ENCODE measurements around the gene MLH3.

Gene MLH3

DNA sequence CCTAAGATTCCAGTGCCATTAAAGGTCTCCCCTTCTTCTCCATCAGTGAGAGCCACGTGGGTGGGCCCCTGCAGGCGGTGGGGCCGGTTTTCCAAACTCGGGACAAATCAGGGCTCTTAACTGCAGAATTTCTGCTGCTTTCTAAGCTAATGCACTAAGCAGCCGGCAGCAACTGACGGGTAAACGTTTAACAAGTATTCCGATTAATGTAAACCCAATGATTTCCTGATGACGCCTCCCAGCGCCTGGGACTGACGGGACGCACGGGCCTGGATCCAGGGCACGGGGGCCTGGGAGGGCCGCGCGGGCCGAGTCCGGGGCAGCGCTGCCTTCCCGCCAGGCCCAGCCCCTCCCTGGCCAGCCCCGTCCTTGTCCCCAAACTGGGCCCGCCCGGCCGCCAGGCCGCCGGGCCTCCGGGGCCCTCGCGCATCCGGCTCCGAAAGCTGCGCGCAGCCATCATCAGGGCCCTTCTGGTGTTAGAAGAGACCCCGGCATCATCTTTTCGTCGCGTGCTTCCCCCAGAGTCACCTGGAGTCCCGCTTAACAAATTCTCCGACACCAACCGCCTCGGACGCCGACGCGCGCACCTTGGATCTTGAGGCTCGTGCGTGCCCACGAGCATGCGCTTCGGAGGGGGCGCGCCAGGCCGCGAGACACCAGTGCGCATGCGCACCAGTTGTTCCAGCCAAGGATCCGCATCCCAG is at the start of gene MLH3:
Gene MLH3 (minus strand): TSS at position 616 of the 704 bp plus-strand sequence. CDS start 1,812 bp downstream, outside the sequence.
- peak; percentile 99 for TF ChIP-seq ZFX (IDR thresholded peaks at IDR 0.05)
- TF ChIP-seq, protein P1, sequence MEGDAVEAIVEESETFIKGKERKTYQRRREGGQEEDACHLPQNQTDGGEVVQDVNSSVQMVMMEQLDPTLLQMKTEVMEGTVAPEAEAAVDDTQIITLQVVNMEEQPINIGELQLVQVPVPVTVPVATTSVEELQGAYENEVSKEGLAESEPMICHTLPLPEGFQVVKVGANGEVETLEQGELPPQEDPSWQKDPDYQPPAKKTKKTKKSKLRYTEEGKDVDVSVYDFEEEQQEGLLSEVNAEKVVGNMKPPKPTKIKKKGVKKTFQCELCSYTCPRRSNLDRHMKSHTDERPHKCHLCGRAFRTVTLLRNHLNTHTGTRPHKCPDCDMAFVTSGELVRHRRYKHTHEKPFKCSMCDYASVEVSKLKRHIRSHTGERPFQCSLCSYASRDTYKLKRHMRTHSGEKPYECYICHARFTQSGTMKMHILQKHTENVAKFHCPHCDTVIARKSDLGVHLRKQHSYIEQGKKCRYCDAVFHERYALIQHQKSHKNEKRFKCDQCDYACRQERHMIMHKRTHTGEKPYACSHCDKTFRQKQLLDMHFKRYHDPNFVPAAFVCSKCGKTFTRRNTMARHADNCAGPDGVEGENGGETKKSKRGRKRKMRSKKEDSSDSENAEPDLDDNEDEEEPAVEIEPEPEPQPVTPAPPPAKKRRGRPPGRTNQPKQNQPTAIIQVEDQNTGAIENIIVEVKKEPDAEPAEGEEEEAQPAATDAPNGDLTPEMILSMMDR (conservative IDR thresholded peaks at IDR 0.05): no peak
- H3K27ac ChIP-seq: peak within 1 kb of the TSS; percentile 84

GRCh38 chr14:75098682-75099081 is 47.4 kb upstream of the MLH3 start:
- no peak overlapping the region for H3K27ac ChIP-seq
- TF ChIP-seq, protein P1 (conservative IDR thresholded peaks at IDR 0.05): no peak
- no peak for TF ChIP-seq ZFX (IDR thresholded peaks at IDR 0.05)

- TF ChIP-seq, protein P1 (conservative IDR thresholded peaks at IDR 0.05): no peak
- TF ChIP-seq ZFX (IDR thresholded peaks at IDR 0.05): no peak
- no peak overlapping the region for H3K27ac ChIP-seq
Observed at GRCh38 chr14:75098212-75098611, 46.9 kb upstream of the MLH3 start.

GRCh38 chr14:75096959-75097358 is 45.7 kb upstream of the MLH3 start:
- TF ChIP-seq, protein P1 (conservative IDR thresholded peaks at IDR 0.05): no peak
- no peak for TF ChIP-seq ZFX (IDR thresholded peaks at IDR 0.05)
- H3K27ac ChIP-seq: no peak overlapping the region

- no peak overlapping the region for H3K27ac ChIP-seq
- TF ChIP-seq, protein P1 (conservative IDR thresholded peaks at IDR 0.05): no peak
- TF ChIP-seq ZFX (IDR thresholded peaks at IDR 0.05): no peak
Observed at GRCh38 chr14:75095690-75096089, 44.4 kb upstream of the MLH3 start.

- TF ChIP-seq ZFX (IDR thresholded peaks at IDR 0.05): no peak
- TF ChIP-seq, protein P1 (conservative IDR thresholded peaks at IDR 0.05): no peak
- H3K27ac ChIP-seq: no peak overlapping the region
Observed at GRCh38 chr14:75094896-75095295, 43.6 kb upstream of the MLH3 start.

DNA sequence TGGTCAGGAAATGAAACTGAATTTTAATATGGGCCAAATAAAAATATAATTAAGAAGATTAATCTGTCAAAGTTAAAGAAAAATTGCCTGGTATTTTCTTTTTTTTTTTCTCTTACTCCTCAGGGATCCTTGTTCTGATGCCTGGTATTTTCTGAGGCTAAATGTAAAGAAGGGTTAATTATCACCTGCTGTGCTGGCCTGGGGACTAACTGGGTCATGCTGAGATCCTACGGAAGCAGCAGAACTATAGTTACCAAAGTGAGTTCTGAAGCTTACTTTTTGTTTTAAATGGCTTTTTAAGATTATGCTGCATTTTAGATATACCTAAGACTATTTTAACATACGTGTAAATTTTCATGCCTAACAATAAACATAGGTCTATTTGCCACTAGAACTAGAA is 41.4 kb upstream of the MLH3 start:
- TF ChIP-seq, protein P1 (conservative IDR thresholded peaks at IDR 0.05): no peak
- no peak for TF ChIP-seq ZFX (IDR thresholded peaks at IDR 0.05)
- no peak overlapping the region for H3K27ac ChIP-seq
